ENCODE results near the gene EID2B.

The EID2B gene

GRCh38 chr19:39498798-39499642 is 33.6 kb downstream of the EID2B start, which contains the start of gene DLL3:
Gene DLL3, plus strand, starts transcription at chr19:39498947. Its CDS starts 28 bp downstream, at chr19:39498975.
- no peak for DNase-seq (ENCODE audit: low spot score)

- DNase-seq (ENCODE audit: low spot score): no peak
These were observed 34.5 kb downstream of the EID2B start for GRCh38 chr19:39497996-39498797.

GRCh38 chr19:39497701-39497995 is 35.0 kb downstream of the EID2B start:
- no peak for DNase-seq (ENCODE audit: low spot score)

GRCh38 chr19:39496063-39496462 is 36.6 kb downstream of the EID2B start:
- DNase-seq (ENCODE audit: low spot score): no peak

- no peak for DNase-seq (ENCODE audit: low spot score)
These were observed 38.0 kb downstream of the EID2B start for GRCh38 chr19:39494661-39495060.

- DNase-seq (ENCODE audit: low spot score): no peak
These were observed 39.9 kb downstream of the EID2B start for GRCh38 chr19:39492788-39493187.

GRCh38 chr19:39492225-39492624 is 40.4 kb downstream of the EID2B start:
- no peak for DNase-seq (ENCODE audit: low spot score)

GRCh38 chr19:39489756-39490155 is 42.9 kb downstream of the EID2B start:
- no peak for DNase-seq (ENCODE audit: low spot score)

GRCh38 chr19:39483141-39483540 is 49.5 kb downstream of the EID2B start:
- no peak for DNase-seq (ENCODE audit: low spot score)

- DNase-seq (ENCODE audit: low spot score): no peak
These were observed 51.0 kb downstream of the EID2B start for GRCh38 chr19:39481676-39482075.

- no peak for DNase-seq (ENCODE audit: low spot score)
These were observed 51.5 kb downstream of the EID2B start for GRCh38 chr19:39481229-39481545.

All from CD4-positive, alpha-beta T cell treated with Interleukin-15 for 4 hours (primary cell).